Fibroblast of villous mesenchyme (primary cell): ENCODE results near the gene FRK. TPM values are rescaled to one million over a fixed set of nuclear protein-coding genes. Genes with fewer than 3 reads are reported as not detected.
"Not testable (repeated sequence)": the region's sequence is repeated elsewhere in the genome, so short reads cannot be mapped to it uniquely, and the experiment has no call there.

ENCODE experiments used
- DNase-seq: peaks from one replicate; pipeline ENCODE4 v3.0.0-alpha.2; 2010; ENCODE audit warnings: low read depth
- H3K4me3 ChIP-seq: 2 replicates; pipeline ENCODE4 v1.5.1; 2011; ENCODE audit warnings: low read depth, mild to moderate bottlenecking, low read length
- total RNA-seq: library from RNA; depleted of rRNA; stranded (reverse); fragments of >200 nt; gene quantifications from 2 replicates; pipeline ENCODE4 v1.2.3, GENCODE V29; 2012
- TF ChIP-seq, protein P1 (sequence below): IDR thresholded peaks from 2 replicates; pipeline ENCODE4 v1.5.1; 2012; ENCODE audit warnings: low read depth, mild to moderate bottlenecking, low read length; ENCODE audit not compliant: insufficient read depth

The FRK gene
- total RNA-seq, 1 donor: 0.43 TPM

DNA sequence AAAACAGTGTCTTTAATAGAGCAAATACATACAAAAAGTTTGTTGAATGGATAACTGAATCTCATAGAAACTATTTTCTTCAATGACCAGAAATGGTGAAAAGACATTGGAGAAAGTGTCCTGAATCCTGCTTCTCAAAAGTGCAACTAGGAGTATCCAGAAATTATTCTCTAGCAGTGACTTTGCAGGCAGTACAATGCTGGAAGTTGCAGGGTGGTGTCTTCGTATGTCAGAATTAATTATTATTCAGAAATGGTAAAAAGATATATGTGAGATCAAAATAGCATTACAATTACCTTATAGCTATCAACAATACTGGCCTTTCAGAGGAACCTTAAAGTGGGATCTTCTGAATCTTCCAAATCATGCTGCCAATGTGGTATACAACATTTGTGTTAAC, 10.0 kb downstream of the FRK start:
- no peak for DNase-seq
- no peak overlapping the region for H3K4me3 ChIP-seq
- TF ChIP-seq, protein P1, sequence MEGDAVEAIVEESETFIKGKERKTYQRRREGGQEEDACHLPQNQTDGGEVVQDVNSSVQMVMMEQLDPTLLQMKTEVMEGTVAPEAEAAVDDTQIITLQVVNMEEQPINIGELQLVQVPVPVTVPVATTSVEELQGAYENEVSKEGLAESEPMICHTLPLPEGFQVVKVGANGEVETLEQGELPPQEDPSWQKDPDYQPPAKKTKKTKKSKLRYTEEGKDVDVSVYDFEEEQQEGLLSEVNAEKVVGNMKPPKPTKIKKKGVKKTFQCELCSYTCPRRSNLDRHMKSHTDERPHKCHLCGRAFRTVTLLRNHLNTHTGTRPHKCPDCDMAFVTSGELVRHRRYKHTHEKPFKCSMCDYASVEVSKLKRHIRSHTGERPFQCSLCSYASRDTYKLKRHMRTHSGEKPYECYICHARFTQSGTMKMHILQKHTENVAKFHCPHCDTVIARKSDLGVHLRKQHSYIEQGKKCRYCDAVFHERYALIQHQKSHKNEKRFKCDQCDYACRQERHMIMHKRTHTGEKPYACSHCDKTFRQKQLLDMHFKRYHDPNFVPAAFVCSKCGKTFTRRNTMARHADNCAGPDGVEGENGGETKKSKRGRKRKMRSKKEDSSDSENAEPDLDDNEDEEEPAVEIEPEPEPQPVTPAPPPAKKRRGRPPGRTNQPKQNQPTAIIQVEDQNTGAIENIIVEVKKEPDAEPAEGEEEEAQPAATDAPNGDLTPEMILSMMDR: no peak

DNA sequence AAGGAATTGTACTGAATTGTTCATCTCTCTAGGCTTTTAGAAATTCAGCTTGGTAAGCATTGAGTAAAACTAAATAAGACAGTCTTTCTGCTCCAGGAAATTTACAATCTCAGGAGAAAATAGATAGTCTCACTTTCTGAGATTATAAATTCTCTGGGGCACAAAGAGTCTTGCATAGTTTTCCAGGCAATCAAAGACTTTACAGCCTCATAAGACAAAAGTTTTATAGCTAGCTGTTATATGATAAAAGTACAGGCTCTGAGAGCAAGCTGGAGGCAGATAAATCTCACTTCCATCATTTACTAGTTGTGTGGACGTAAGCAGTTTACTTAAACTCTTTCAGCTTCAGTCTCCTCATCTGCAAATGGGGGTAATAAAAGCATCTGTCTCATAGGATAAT, 11.4 kb downstream of the FRK start:
- DNase-seq: no peak
- no peak overlapping the region for H3K4me3 ChIP-seq
- TF ChIP-seq, protein P1: no peak

DNA sequence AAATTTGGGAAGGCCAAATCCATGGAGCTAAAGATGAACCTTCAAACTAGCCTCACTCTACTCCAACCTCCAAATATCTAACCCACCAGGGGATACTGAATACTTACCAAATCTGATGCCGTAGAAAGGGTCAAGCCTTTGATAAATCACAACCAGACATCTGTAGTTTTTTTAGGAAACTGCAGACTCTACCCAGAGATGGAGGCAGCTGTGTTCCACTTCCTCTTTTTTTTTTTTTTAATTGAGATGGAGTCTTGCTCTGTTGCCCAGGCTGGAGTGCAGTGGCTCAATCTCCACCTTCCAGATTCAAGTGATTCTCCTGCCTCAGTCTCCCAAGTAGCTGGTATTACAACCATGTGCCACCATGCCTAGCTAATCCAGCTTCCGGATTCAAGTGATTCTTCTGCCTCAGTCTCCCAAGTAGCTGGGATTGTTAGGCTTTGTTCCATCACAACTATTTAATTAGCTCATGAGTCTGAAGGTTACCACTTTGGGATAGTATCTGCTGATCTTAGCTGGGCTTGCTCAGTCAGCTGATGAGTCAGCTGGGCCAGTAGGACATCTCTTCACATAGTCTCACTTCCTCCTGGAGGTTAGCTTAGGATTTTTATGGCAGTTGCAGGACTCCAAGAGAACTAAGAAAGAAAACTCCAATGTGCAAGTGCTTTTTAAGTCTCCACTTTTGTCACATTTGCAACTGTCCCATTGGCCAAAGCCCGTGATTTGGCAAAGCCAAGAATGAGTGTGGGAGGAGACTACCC, 13.3 kb downstream of the FRK start:
- peak; percentile 19 for DNase-seq
- TF ChIP-seq, protein P1: no peak

DNA sequence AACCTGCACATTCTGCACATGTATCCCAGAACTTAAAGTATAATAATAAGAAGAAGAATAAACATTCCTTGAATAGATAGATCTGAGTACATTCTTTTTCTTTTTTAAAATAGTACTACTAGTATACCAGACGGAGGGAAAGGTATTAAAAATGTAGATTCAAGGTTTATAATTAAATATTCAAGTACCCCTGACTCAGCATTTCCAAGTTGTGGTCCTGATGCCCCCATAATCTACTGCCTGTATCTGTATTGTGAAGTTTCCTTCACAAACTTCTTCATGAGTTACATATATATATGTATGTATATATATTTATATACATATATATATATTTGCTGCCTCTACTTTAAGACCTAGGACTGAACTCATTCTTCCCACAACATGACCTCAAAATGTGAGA, 14.0 kb downstream of the FRK start:
- DNase-seq: no peak
- TF ChIP-seq, protein P1: no peak
- H3K4me3 ChIP-seq: no peak overlapping the region

More for the DNA sequence above, 13.3 kb downstream of the FRK start:
- no peak overlapping the region for H3K4me3 ChIP-seq

DNA sequence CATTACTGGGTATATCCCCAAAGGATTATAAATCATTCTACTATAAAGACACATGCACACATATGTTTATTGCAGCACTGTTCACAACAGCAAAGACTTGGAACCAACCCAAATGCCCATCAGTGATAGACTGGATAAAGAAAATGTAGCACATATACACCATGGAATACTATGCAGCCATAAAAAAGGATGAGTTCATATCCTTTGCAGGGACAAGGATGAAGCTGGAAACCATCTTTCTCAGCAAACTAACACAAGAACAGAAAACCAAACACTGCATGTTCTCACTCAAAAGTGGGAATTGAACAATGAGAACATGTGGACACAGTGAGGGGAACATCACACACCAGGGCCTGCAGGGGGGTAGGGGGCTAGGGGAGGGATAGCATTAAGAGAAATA, 14.4 kb downstream of the FRK start:
- not testable (repeated sequence) for H3K4me3 ChIP-seq, DNase-seq

DNA sequence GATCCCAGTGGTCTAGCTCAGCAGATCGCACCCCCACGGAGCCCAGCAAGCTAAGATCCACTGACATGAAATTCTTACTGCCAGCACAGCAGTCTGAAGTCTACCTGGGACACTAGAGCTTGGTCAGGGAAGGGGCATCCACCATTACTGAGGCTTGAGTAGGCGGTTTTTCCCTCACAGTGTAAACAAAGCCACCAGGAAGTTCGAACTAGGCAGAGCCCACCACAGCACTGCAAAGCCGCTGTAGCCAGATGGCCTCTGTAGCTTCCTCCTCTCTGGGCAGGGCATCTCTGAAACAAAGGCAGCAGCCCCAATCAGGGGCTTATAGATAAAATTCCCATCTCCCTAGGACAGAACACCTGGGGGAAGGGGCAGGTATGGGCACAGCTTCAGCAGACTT, 18.8 kb downstream of the FRK start:
- TF ChIP-seq, protein P1: no peak
- DNase-seq: no peak
- H3K4me3 ChIP-seq: no peak overlapping the region

DNA sequence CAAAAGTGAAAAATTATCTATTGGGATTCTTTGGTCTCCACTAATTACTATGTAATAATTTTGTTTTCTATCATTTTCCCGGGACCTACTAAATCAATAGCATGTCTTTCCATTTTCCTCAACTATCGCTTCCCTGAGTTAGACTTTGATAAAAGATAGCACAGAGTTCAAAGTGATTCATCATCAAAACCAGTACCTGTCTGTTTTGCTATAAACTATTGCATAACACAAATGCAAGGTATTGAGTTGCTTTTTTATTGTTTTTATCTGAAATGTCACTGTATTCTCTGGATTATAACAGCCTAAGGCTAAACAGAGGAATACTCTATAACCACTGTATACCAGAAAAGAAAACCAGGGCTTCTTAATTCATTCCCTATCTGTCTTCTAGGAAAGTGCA, 19.7 kb downstream of the FRK start:
- no peak for DNase-seq
- TF ChIP-seq, protein P1: no peak
- no peak overlapping the region for H3K4me3 ChIP-seq
